Hepatocyte (in vitro differentiated cells): ENCODE data around the gene CPN2. TPM values are rescaled to one million over a fixed set of nuclear protein-coding genes. Genes with fewer than 3 reads are reported as not detected.
A peak's percentile ranks its signal among the peaks of the same experiment; 100 is the strongest.

Experiments used
- DNase-seq: peaks from one replicate; pipeline ENCODE4 v3.0.0-alpha.2; 2016; ENCODE audit warnings: low spot score
- H2AFZ ChIP-seq: fragments of 200-600 bp; sonication (generic); 2 replicates; pipeline ENCODE4 v1.6.0; 2016; ENCODE audit warnings: antibody characterized with exemption, mild to moderate bottlenecking
- H3K27ac ChIP-seq: fragments of 200-600 bp; sonication (generic); 2 replicates; pipeline ENCODE4 v1.5.1; 2016; ENCODE audit warnings: mild to moderate bottlenecking
- H3K27me3 ChIP-seq: fragments of 200-600 bp; sonication (generic); 2 replicates; pipeline ENCODE4 v1.6.1; 2016
- H3K36me3 ChIP-seq: fragments of 200-600 bp; sonication (generic); replicated peaks from 2 replicates; pipeline ENCODE4 v1.5.1; 2016; ENCODE audit warnings: low read depth; ENCODE audit not compliant: insufficient read depth
- H3K4me1 ChIP-seq: fragments of 200-600 bp; sonication (generic); 2 replicates; pipeline ENCODE4 v1.5.1; 2016; ENCODE audit warnings: mild to moderate bottlenecking, moderate library complexity; ENCODE audit not compliant: insufficient read depth
- H3K4me2 ChIP-seq: fragments of 200-600 bp; sonication (generic); 2 replicates; pipeline ENCODE4 v1.6.0; 2016
- H3K4me3 ChIP-seq: fragments of 200-600 bp; sonication (generic); 2 replicates; pipeline ENCODE4 v1.5.1; 2016; ENCODE audit warnings: mild to moderate bottlenecking
- H3K79me2 ChIP-seq: fragments of 200-600 bp; sonication (generic); 2 replicates; pipeline ENCODE4 v1.6.0; 2017; ENCODE audit warnings: mild to moderate bottlenecking
- H3K9me2 ChIP-seq: fragments of 200-600 bp; sonication (generic); replicated peaks from 2 replicates; pipeline ENCODE4 v1.6.0; 2017; ENCODE audit warnings: mild to moderate bottlenecking; ENCODE audit not compliant: insufficient read depth
- H3K9me3 ChIP-seq: fragments of 200-600 bp; sonication (generic); 2 replicates; pipeline ENCODE4 v1.5.1; 2016; ENCODE audit warnings: low read depth, mild to moderate bottlenecking
- H4K20me1 ChIP-seq: fragments of 200-600 bp; sonication (generic); 2 replicates; pipeline ENCODE4 v1.6.0; 2016; ENCODE audit warnings: mild to moderate bottlenecking; ENCODE audit not compliant: insufficient read depth, poor library complexity, severe bottlenecking
- EZH2 ChIP-seq: fragments of 200-600 bp; sonication (generic); IDR thresholded peaks from 2 replicates; pipeline ENCODE4 v1.6.1; 2016; ENCODE audit warnings: antibody characterized with exemption, mild to moderate bottlenecking, borderline replicate concordance
- EZH2phosphoT487 ChIP-seq: fragments of 200-600 bp; sonication (generic); IDR thresholded peaks from one replicate; pipeline ENCODE4 v1.6.1; 2018; ENCODE audit warnings: antibody characterized with exemption, mild to moderate bottlenecking, low read depth, moderate library complexity; ENCODE audit not compliant: unreplicated experiment, severe bottlenecking
- WGBS: methylation state at CpG from one replicate; pipeline ENCODE4 v1.1.6; 2016; ENCODE audit warnings: low lambda C conversion rate; ENCODE audit errors: missing lambda C conversion rate; 5-methylcytosine and 5-hydroxymethylcytosine counted together
- polyA plus RNA-seq: library from polyadenylated mRNA; unstranded; fragments of >200 nt; fragmentation: Nextera tagmentation; extraction: Ambion mirVana; gene quantifications from 2 replicates; pipeline ENCODE4 v1.2.1, GENCODE V29; 2016
- total RNA-seq: library from RNA; depleted of rRNA; stranded (reverse); fragments of >200 nt; gene quantifications from 2 replicates; pipeline ENCODE4 v1.2.3, GENCODE V29; 2014
- TF ChIP-seq, protein P1 (sequence below): fragments of 200-600 bp; sonication (generic); IDR thresholded peaks from 2 replicates; pipeline ENCODE4 v1.5.1; 2016; ENCODE audit warnings: antibody characterized with exemption, mild to moderate bottlenecking; ENCODE audit not compliant: poor library complexity

Gene CPN2
- total and polyA plus RNA-seq, 2 experiments from 2014 or later, result 3.3 to 4.6 TPM

DNA sequence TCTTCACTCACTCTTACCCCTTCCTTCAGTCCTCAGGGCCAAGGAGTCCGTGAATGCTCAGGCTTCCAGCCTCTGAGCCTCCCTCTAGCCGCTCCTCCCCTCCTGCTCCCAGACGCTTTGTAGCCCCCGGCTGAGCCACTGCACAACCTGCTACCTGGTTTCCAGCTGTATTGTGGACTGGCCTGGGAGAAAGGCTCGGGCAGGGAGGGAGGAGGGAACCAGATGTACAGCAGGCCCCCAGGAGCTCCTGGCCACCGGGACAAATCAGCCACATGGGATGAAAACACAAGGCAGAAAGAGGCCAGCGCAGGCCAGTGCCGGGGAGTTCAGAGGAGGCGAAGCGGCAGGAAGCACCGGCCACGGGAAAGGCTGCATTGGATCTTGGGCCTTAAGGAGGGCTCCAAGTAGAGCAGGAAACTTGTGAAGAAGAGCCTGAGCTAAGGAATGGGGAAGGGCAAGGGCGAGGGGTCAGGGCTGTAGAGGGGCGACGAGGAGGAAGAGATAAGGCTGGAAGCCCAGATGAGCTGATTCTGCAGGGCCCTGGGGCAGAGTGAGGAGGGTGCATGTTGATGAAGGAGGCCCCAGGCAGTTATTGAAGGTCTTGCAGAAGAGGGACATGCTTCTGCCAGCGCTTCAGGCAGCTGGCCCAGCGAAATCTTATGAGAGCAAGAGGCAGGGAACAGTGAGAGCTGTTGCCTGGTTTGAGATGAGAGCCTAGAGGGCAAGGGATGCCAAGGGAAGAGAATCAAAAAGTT, 14.3 kb downstream of the CPN2 start:
- Histone ChIP-seq H3K9me3 (no peaks in the 10 kb centered on the region), H3K79me2 (no peaks in the 10 kb centered on the region), H3K4me2 (no peak overlapping the region), H3K27me3 (no peaks in the 10 kb centered on the region), H3K4me3 (no peak overlapping the region), H3K36me3 (no peaks in the 10 kb centered on the region), H3K4me1 (peaks cover 9% of the 10 kb centered on the region), H3K9me2 (no peaks in the 10 kb centered on the region), H3K27ac (no peak overlapping the region), H2AFZ (no peak overlapping the region), H4K20me1 (no peaks in the 10 kb centered on the region)
- DNase-seq, result no peak
- 76% methylated on average over 17 of the region's 17 CpGs for WGBS
- TF ChIP-seq EZH2phosphoT487 (no peak), EZH2 (no peak)
- TF ChIP-seq, protein P1, sequence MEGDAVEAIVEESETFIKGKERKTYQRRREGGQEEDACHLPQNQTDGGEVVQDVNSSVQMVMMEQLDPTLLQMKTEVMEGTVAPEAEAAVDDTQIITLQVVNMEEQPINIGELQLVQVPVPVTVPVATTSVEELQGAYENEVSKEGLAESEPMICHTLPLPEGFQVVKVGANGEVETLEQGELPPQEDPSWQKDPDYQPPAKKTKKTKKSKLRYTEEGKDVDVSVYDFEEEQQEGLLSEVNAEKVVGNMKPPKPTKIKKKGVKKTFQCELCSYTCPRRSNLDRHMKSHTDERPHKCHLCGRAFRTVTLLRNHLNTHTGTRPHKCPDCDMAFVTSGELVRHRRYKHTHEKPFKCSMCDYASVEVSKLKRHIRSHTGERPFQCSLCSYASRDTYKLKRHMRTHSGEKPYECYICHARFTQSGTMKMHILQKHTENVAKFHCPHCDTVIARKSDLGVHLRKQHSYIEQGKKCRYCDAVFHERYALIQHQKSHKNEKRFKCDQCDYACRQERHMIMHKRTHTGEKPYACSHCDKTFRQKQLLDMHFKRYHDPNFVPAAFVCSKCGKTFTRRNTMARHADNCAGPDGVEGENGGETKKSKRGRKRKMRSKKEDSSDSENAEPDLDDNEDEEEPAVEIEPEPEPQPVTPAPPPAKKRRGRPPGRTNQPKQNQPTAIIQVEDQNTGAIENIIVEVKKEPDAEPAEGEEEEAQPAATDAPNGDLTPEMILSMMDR, result no peak

DNA sequence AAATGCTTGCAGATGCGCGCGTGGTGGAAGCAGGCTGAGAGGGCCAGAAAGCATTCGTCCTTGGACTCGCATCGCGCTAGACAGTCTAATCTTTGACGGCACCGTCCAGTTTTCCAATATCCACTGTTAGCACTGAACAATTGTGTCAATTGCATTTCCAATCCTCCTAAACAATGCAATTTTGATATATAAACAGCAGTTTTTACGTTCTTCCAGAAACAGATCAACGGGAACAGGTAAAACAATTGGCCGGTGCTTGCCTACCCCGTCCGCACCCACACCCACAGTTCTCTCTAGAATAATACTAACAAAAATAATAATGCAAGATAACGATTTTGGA, 17.2 kb downstream of the CPN2 start:
- H3K36me3 ChIP-seq, result no peaks in the 10 kb centered on the region
- 38% methylated on average over 15 of the region's 15 CpGs for WGBS
- H3K9me3 ChIP-seq, result no peaks in the 10 kb centered on the region
- H4K20me1 ChIP-seq, result no peaks in the 10 kb centered on the region
- H2AFZ ChIP-seq, result no peak overlapping the region
- no peak overlapping the region for H3K27ac ChIP-seq
- no peaks in the 10 kb centered on the region for H3K27me3 ChIP-seq
- no peak overlapping the region for H3K4me3 ChIP-seq
- H3K9me2 ChIP-seq, result no peaks in the 10 kb centered on the region
- TF ChIP-seq EZH2, result no peak
- TF ChIP-seq EZH2phosphoT487, result no peak
- TF ChIP-seq, protein P1, result no peak
- H3K79me2 ChIP-seq, result no peaks in the 10 kb centered on the region
- DNase-seq, result no peak
- H3K4me1 ChIP-seq, result peaks cover 10% of the 10 kb centered on the region
- H3K4me2 ChIP-seq, result no peak overlapping the region

DNA sequence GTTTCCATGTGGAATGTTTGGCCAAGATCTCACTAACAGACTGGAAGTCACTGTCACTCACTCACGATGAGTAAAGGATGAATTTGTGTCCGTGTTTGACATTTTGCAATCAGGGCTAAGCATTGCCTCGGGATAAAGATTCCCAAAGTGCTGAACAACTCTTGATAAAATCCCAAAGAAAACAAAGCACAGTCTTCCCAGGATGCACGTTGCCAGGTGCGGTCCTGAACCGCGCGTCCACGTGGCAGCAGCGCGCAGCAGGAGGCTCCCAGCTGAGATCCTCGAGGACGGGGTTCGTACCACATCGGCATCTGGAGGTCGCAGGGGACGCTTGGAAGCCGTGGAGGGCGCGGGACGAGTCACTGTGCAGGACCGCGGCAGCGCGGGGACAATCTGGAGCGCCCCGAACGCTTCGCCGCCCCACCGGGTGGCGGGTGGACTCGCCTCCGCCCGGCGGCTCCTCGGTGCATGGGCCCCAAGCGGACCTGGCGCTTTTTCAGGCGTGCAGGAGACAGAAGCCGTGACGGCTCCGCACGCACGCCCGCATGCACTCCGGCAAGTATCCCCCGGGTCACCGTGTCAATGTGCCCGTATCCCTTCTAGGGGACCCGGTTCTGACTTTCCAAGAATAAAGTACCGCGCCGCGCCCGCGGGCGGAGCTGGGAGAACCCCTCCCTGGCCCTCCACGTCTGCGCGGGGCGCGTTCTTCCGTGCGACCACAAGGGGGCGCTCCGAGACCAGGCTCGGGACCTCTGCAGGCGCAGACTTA, 17.7 kb downstream of the CPN2 start:
- H3K36me3 ChIP-seq, result no peaks in the 10 kb centered on the region
- no peaks in the 10 kb centered on the region for H4K20me1 ChIP-seq
- peak; percentile 92 for DNase-seq
- no peaks in the 10 kb centered on the region for H3K79me2 ChIP-seq
- WGBS, result 3% methylated on average over 69 of the region's 69 CpGs
- TF ChIP-seq EZH2, result no peak
- TF ChIP-seq, protein P1, result peak; percentile 99
- H3K27ac ChIP-seq, result no peak overlapping the region
- no peaks in the 10 kb centered on the region for H3K9me3 ChIP-seq
- no peaks in the 10 kb centered on the region for H3K27me3 ChIP-seq
- H3K4me3 ChIP-seq, result peak overlapping the region; percentile 50
- peak overlapping the region; percentile 70 for H2AFZ ChIP-seq
- peaks cover 10% of the 10 kb centered on the region for H3K4me1 ChIP-seq
- peak overlapping the region; percentile 94 for H3K4me2 ChIP-seq
- no peaks in the 10 kb centered on the region for H3K9me2 ChIP-seq
